ENCODE results near the gene DIP2A.

GRCh38 chr21:46477765-46478164 lies 19.1 kb downstream of the DIP2A start:
- TF ChIP-seq EZH2 (IDR thresholded peaks at IDR 0.05) (no peak), POLR2AphosphoS5 (IDR thresholded peaks at IDR 0.05; ENCODE audit: borderline replicate concordance, low read depth, low read length) (no peak)
